GM12878 (cell line): ENCODE results near the gene ZYG11A. TPM values are rescaled to one million over a fixed set of nuclear protein-coding genes. Genes with fewer than 3 reads are reported as not detected.

Experiments used
- ATAC-seq: fragments of 200-7000 bp; cut with Tn5 transposase; 3 replicates; pipeline ENCODE4 v1.9.1; 2020; ENCODE audit warnings: mild to moderate bottlenecking, moderate library complexity
- BruUV-seq: library from RNA; stranded (reverse); fragments of 400-500 nt; replicated peaks from 2 replicates; lab custom pipeline; 2021; lab: Mats Ljungman, UMichigan
- CTCF ChIA-PET: fragments of 300-600 bp; sonication (Branson Sonifier 250); formaldehyde crosslinking; extraction: SDS; loops from one replicate; lab custom pipeline; 2021; ENCODE audit warnings: inconsistent platforms; lab: Yijun Ruan, JAX
- POLR2A ChIA-PET: fragments of 350-600 bp; formaldehyde crosslinking; extraction: SDS; loops from one replicate; lab custom pipeline; 2021; ENCODE audit warnings: inconsistent platforms; lab: Charles Lee
- RAD21 ChIA-PET: fragments of 300-600 bp; sonication (Branson Sonifier 250); formaldehyde crosslinking; loops from one replicate; lab custom pipeline; 2023; ENCODE audit warnings: antibody characterized with exemption; ENCODE audit not compliant: unreplicated experiment; lab: Charles Lee
- SMC1A ChIA-PET: fragments of 300-600 bp; sonication (Branson Sonifier 250); formaldehyde crosslinking; loops from one replicate; lab custom pipeline; 2023; ENCODE audit not compliant: unreplicated experiment, uncharacterized antibody; lab: Charles Lee
- DNase-seq: peaks from one replicate; pipeline ENCODE4 v3.0.0-alpha.2; 2011; ENCODE audit warnings: low read depth, low spot score
- FAIRE-seq: peaks from 3 replicates; lab custom pipeline; 2011; peaks lifted over from hg19 to GRCh38; lab: Jason Lieb, UNC
- H2AFZ ChIP-seq: 2 replicates; pipeline ENCODE4 v1.6.0; 2011; ENCODE audit warnings: low read depth, low read length, control low read depth; ENCODE audit not compliant: control insufficient read depth
- H3K27ac ChIP-seq: 2 replicates; pipeline ENCODE4 v1.5.1; 2011; ENCODE audit warnings: control low read depth; ENCODE audit not compliant: control insufficient read depth, insufficient read depth
- H3K27me3 ChIP-seq, 2 experiments: replicated peaks in 1 of 2; 2 replicates each; pipeline versions ENCODE4 v1.6.0 to v1.6.1; 2011; ENCODE audit warnings: low read length in 1 of 2; ENCODE audit not compliant: control insufficient read depth in 2 of 2, insufficient read depth in 2 of 2
- H3K36me3 ChIP-seq, 2 experiments: 2 replicates each; pipeline ENCODE4 v1.5.1; 2011; ENCODE audit warnings: low read length in 1 of 2; ENCODE audit not compliant: control insufficient read depth in 2 of 2, insufficient read depth in 2 of 2
- H3K4me1 ChIP-seq: 2 replicates; pipeline ENCODE4 v1.6.1; 2011; ENCODE audit warnings: mild to moderate bottlenecking, low read length, moderate library complexity, mixed read lengths; ENCODE audit not compliant: control insufficient read depth, insufficient read depth
- H3K4me2 ChIP-seq: 2 replicates; pipeline ENCODE4 v1.6.0; 2011; ENCODE audit warnings: control low read depth; ENCODE audit not compliant: control insufficient read depth, insufficient read depth
- H3K4me3 ChIP-seq: fragments of 200-600 bp; sonication (generic); 2 replicates; pipeline ENCODE4 v1.5.1; 2016
- H3K79me2 ChIP-seq: 2 replicates; pipeline ENCODE4 v1.6.0; 2011; ENCODE audit warnings: low read length; ENCODE audit not compliant: control insufficient read depth, insufficient read depth
- H3K9ac ChIP-seq: 2 replicates; pipeline ENCODE4 v1.8.0; 2011; ENCODE audit warnings: low read length, control low read depth, mixed read lengths; ENCODE audit not compliant: control insufficient read depth, insufficient read depth
- H3K9me3 ChIP-seq: replicated peaks from 3 replicates; pipeline ENCODE4 v1.5.1; 2011; ENCODE audit warnings: mild to moderate bottlenecking, low read length; ENCODE audit not compliant: control insufficient read depth, insufficient read depth
- H4K20me1 ChIP-seq: 2 replicates; pipeline ENCODE4 v1.6.0; 2011; ENCODE audit not compliant: control insufficient read depth, insufficient read depth
- CHD1 ChIP-seq: IDR thresholded peaks from 2 replicates; pipeline ENCODE4 v1.6.1; 2012; ENCODE audit warnings: low read depth, low read length, improper control_type of control experiment
- FOXK2 ChIP-seq: fragments of 450-650 bp; IDR thresholded peaks from 2 replicates; pipeline ENCODE4 v1.6.1; 2017; ENCODE audit warnings: mild to moderate bottlenecking, moderate library complexity
- IKZF2 ChIP-seq, 2 experiments: fragments of 450-650 bp; IDR thresholded peaks; 2 replicates each; pipeline ENCODE4 v1.6.1; 2017; ENCODE audit warnings: mild to moderate bottlenecking in 2 of 2, moderate library complexity in 2 of 2
- KDM1A ChIP-seq: fragments of 200-600 bp; sonication (generic); IDR thresholded peaks from 2 replicates; pipeline ENCODE4 v1.6.1; 2016; ENCODE audit warnings: borderline replicate concordance
- NR2C1 ChIP-seq: fragments of 450-650 bp; IDR thresholded peaks from 2 replicates; pipeline ENCODE4 v1.6.1; 2017; ENCODE audit warnings: antibody characterized with exemption, mild to moderate bottlenecking, moderate library complexity
- PAX8 ChIP-seq: fragments of 450-650 bp; IDR thresholded peaks from 2 replicates; pipeline ENCODE4 v1.6.1; 2017; ENCODE audit warnings: mild to moderate bottlenecking, moderate library complexity
- STAT1 ChIP-seq: fragments of 450-650 bp; conservative IDR thresholded peaks from 2 replicates; pipeline ENCODE4 v1.6.1; 2014; ENCODE audit warnings: antibody characterized with exemption, mild to moderate bottlenecking
- SUPT20H ChIP-seq: IDR thresholded peaks from 2 replicates; pipeline ENCODE4 v1.6.1; 2011; ENCODE audit warnings: low read depth, mild to moderate bottlenecking, low read length, moderate library complexity, borderline replicate concordance; ENCODE audit not compliant: control insufficient read depth
- SUZ12 ChIP-seq: fragments of 200-600 bp; sonication (generic); IDR thresholded peaks from one replicate; pipeline ENCODE4 v1.6.1; 2018; ENCODE audit warnings: antibody characterized with exemption, mild to moderate bottlenecking; ENCODE audit not compliant: unreplicated experiment
- WGBS: methylation state at CpG from one replicate; pipeline ENCODE4 v1.1.6; 2016; ENCODE audit warnings: low lambda C conversion rate; ENCODE audit not compliant: insufficient replicate concordance, insufficient coverage; ENCODE audit errors: missing lambda C conversion rate; 5-methylcytosine and 5-hydroxymethylcytosine counted together
- in situ Hi-C: fragments of 300-500 bp; cut with MboI; formaldehyde crosslinking; loops from 9 replicates; pipeline ENCODE4 v1.14.3; 2018; ENCODE audit warnings: mixed read lengths
- intact Hi-C: fragments of 100-400 bp; cut with micrococcal nuclease; formaldehyde crosslinking; loops from one replicate; pipeline ENCODE4 v1.14.2; 2022; ENCODE audit not compliant: unreplicated experiment
- polyA plus RNA-seq, 11 experiments: library from polyadenylated mRNA; depleted of rRNA in 4 of 11; unstranded in 6 of 11; stranded (reverse) in 5 of 11; fragments of >200 nt; fragmentation: Nextera tagmentation in 4 of 11; fragmentation: Illumina TruSeq in 1 of 11; extraction: Ambion mirVana in 4 of 11; extraction: Trizol in 1 of 11; gene quantifications; 1 replicate in 1 of 11; 2 replicates in 10 of 11; pipeline versions ENCODE4 v1.2.1 to v1.2.3, GENCODE V29; 2011 to 2016; ENCODE audit warnings: inconsistent platforms in 2 of 11, missing spikeins in 2 of 11, low read depth in 1 of 11
- total RNA-seq, 4 experiments: library from RNA; depleted of rRNA in 3 of 4; stranded (reverse); fragments of >200 nt in 3 of 4; fragmentation: Illumina TruSeq in 1 of 4; extraction: Trizol in 1 of 4; gene quantifications; 2 replicates each; pipeline versions ENCODE4 v1.2.1 to v1.2.3, GENCODE V29; 2013 to 2021
- TF ChIP-seq, protein P1 (sequence below): IDR thresholded peaks from 2 replicates; pipeline ENCODE4 v1.6.1; 2012; ENCODE audit warnings: low read length, inconsistent platforms
- TF ChIP-seq, protein P2 (sequence below): IDR thresholded peaks from 2 replicates; pipeline ENCODE4 v1.6.1; 2011; ENCODE audit warnings: mild to moderate bottlenecking, low read depth, low read length, moderate library complexity; ENCODE audit not compliant: insufficient replicate concordance
- TF ChIP-seq, protein P3 (sequence below): IDR thresholded peaks from 2 replicates; pipeline ENCODE4 v1.6.1; 2011; ENCODE audit warnings: borderline replicate concordance, low read depth, mild to moderate bottlenecking, moderate library complexity, mixed read lengths, low read length; ENCODE audit not compliant: insufficient read depth; ENCODE audit errors: extremely low read length
- TF ChIP-seq, protein P4 (sequence below): fragments of 150-350 bp; IDR thresholded peaks from 2 replicates; pipeline ENCODE4 v1.6.1; 2014; ENCODE audit warnings: mild to moderate bottlenecking, low read depth, low read length

ZYG11A gene
- total and polyA plus RNA-seq, 10 of the 15 experiments (the other 5 are each of a cell fraction or from before 2014, with no cell fraction given), result 0.22 to 6.4 (median 0.68) TPM

DNA sequence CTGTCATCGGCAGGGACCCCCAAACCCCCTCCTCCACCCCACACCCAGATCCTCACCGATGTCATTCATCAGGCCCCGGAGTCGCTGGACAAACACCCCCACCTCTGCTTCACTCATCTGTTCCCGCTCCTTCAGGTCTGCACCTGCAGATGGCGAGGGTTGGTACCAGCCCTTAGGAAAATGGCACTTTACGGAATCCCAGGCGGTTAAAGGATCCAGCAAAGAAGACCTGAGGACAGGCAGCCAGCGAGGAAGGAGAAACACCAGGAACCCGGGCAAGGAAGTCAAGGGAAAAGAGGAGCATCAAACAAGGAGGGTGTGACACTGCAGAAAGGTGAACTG, 65.2 kb downstream of the ZYG11A start:
- H3K4me3 ChIP-seq, result no peak overlapping the region
- RAD21 ChIA-PET, result no interaction called here
- ATAC-seq (no peak), FAIRE-seq (no peak), DNase-seq (no peak)
- no TSS peak for BruUV-seq
- CTCF ChIA-PET, result no interaction called here
- no peaks in the 10 kb centered on the region for H3K79me2 ChIP-seq
- POLR2A ChIA-PET, result no interaction called here
- H3K27me3 ChIP-seq, result no peaks in the 10 kb centered on the region
- H3K4me2 ChIP-seq, result no peak overlapping the region
- H2AFZ ChIP-seq, result no peak overlapping the region
- in situ Hi-C loops, result loop anchor here (25.0 kb wide), 1 partner anchor 280 kb away; the partner anchor contains the start of gene CPT2
- TF ChIP-seq, protein P1, sequence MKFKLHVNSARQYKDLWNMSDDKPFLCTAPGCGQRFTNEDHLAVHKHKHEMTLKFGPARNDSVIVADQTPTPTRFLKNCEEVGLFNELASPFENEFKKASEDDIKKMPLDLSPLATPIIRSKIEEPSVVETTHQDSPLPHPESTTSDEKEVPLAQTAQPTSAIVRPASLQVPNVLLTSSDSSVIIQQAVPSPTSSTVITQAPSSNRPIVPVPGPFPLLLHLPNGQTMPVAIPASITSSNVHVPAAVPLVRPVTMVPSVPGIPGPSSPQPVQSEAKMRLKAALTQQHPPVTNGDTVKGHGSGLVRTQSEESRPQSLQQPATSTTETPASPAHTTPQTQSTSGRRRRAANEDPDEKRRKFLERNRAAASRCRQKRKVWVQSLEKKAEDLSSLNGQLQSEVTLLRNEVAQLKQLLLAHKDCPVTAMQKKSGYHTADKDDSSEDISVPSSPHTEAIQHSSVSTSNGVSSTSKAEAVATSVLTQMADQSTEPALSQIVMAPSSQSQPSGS, result no peak
- TF ChIP-seq KDM1A (no peak), PAX8 (no peak)
- H3K9ac ChIP-seq, result no peak overlapping the region
- H3K9me3 ChIP-seq, result no peaks in the 10 kb centered on the region
- WGBS, result 97% methylated on average over 6 of the region's 10 CpGs
- no peaks in the 10 kb centered on the region for H4K20me1 ChIP-seq
- H3K27ac ChIP-seq, result no peak overlapping the region
- SMC1A ChIA-PET, result no interaction called here
- H3K4me1 ChIP-seq, result no peaks in the 10 kb centered on the region
- intact Hi-C loops, result no loop called here
- H3K36me3 ChIP-seq, result no peaks in the 10 kb centered on the region; a peak in 1 of 4 replicates

DNA sequence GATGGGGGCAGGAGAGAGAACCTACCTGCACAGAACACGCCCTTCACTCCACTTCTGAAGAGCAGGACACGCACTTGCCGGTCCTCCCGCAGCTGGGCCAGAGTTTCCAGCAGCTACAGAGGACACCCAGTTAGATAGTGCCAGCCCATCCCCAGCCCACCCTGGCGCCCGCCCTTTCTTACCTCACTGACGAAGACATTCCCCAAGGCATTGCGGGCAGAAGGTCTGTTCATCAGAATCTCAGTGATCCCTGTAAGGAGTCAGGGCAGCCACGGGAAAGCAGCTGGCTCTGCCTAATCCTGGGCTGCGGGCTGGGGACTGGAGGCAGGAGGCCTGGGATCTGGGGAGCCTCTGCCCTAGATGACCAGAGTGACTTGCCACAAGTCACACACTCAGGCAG, 69.0 kb downstream of the ZYG11A start:
- Histone ChIP-seq H3K9me3 (no peaks in the 10 kb centered on the region), H3K36me3 (no peaks in the 10 kb centered on the region), H3K9ac (no peak overlapping the region), H3K4me3 (no peak overlapping the region), H2AFZ (no peak overlapping the region), H3K79me2 (no peaks in the 10 kb centered on the region), H3K27me3 (no peaks in the 10 kb centered on the region), H3K4me2 (no peak overlapping the region), H3K27ac (no peak overlapping the region), H4K20me1 (no peaks in the 10 kb centered on the region), H3K4me1 (no peaks in the 10 kb centered on the region)
- in situ Hi-C loops, result loop anchor here (25.0 kb wide), 1 partner anchor 276 kb away; the partner anchor contains the start of gene CPT2
- intact Hi-C loops, result no loop called here
- 96% methylated on average over 10 of the region's 10 CpGs for WGBS
- ChIA-PET POLR2A (interaction anchor here (0.6 kb wide), 1 partner anchor 18 kb away, joined by 3 read pairs; no protein-coding TSS in a partner anchor), SMC1A (no interaction called here), CTCF (interaction anchor here (0.7 kb wide), 1 partner anchor 8 kb away, joined by 4 read pairs; no protein-coding TSS in a partner anchor), RAD21 (no interaction called here)
- no peak for DNase-seq
- no TSS peak for BruUV-seq
- no peak for FAIRE-seq
- no peak for ATAC-seq
- TF ChIP-seq SUZ12 (no peak), CHD1 (no peak), FOXK2 (no peak), NR2C1 (no peak), IKZF2 (IDR thresholded peaks at IDR 0.05) (no peak), SUPT20H (no peak), STAT1 (no peak)
- TF ChIP-seq, protein P2, sequence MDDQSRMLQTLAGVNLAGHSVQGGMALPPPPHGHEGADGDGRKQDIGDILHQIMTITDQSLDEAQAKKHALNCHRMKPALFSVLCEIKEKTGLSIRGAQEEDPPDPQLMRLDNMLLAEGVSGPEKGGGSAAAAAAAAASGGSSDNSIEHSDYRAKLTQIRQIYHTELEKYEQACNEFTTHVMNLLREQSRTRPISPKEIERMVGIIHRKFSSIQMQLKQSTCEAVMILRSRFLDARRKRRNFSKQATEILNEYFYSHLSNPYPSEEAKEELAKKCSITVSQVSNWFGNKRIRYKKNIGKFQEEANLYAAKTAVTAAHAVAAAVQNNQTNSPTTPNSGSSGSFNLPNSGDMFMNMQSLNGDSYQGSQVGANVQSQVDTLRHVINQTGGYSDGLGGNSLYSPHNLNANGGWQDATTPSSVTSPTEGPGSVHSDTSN, result no peak
- TF ChIP-seq, protein P3, sequence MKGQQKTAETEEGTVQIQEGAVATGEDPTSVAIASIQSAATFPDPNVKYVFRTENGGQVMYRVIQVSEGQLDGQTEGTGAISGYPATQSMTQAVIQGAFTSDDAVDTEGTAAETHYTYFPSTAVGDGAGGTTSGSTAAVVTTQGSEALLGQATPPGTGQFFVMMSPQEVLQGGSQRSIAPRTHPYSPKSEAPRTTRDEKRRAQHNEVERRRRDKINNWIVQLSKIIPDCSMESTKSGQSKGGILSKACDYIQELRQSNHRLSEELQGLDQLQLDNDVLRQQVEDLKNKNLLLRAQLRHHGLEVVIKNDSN, result no peak
- TF ChIP-seq, protein P4, sequence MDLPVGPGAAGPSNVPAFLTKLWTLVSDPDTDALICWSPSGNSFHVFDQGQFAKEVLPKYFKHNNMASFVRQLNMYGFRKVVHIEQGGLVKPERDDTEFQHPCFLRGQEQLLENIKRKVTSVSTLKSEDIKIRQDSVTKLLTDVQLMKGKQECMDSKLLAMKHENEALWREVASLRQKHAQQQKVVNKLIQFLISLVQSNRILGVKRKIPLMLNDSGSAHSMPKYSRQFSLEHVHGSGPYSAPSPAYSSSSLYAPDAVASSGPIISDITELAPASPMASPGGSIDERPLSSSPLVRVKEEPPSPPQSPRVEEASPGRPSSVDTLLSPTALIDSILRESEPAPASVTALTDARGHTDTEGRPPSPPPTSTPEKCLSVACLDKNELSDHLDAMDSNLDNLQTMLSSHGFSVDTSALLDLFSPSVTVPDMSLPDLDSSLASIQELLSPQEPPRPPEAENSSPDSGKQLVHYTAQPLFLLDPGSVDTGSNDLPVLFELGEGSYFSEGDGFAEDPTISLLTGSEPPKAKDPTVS, result no peak
